CD4-positive, alpha-beta T cell treated with Interleukin-6 at 100 ng/mL for 8 hours (primary cell): Measurements from ENCODE around the gene TSHZ1.
"Not testable (repeated sequence)": the region's sequence is repeated elsewhere in the genome, so short reads cannot be mapped to it uniquely, and the experiment has no call there.

Experiments
- DNase-seq: peaks from one replicate; pipeline ENCODE4 v3.0.0-alpha.2; 2020; ENCODE audit warnings: mixed read lengths, low spot score

Gene TSHZ1

GRCh38 chr18:75317703-75318102, 107.1 kb downstream of the TSHZ1 start:
- no peak for DNase-seq

- DNase-seq: no peak
Measured at GRCh38 chr18:75319905-75320304, 109.3 kb downstream of the TSHZ1 start.

GRCh38 chr18:75320506-75320905, 109.9 kb downstream of the TSHZ1 start:
- DNase-seq: no peak

- no peak for DNase-seq
Measured at GRCh38 chr18:75321431-75321830, 110.8 kb downstream of the TSHZ1 start.

GRCh38 chr18:75322206-75322605, 111.6 kb downstream of the TSHZ1 start:
- DNase-seq: no peak

- no peak for DNase-seq
Measured at GRCh38 chr18:75323821-75324585, 113.4 kb downstream of the TSHZ1 start.

GRCh38 chr18:75324686-75325257, 114.2 kb downstream of the TSHZ1 start:
- no peak for DNase-seq

- DNase-seq: not testable (repeated sequence)
Measured at GRCh38 chr18:75329753-75330152, 119.2 kb downstream of the TSHZ1 start.

- no peak for DNase-seq
Measured at GRCh38 chr18:75330308-75330707, 119.7 kb downstream of the TSHZ1 start.

GRCh38 chr18:75334869-75335268, 124.3 kb downstream of the TSHZ1 start:
- no peak for DNase-seq

- DNase-seq: no peak
Measured at GRCh38 chr18:75335511-75335910, 124.9 kb downstream of the TSHZ1 start.

- DNase-seq: no peak
Measured at GRCh38 chr18:75336767-75337166, 126.2 kb downstream of the TSHZ1 start.

GRCh38 chr18:75337348-75337747, 126.8 kb downstream of the TSHZ1 start:
- DNase-seq: no peak

GRCh38 chr18:75338631-75339030, 128.0 kb downstream of the TSHZ1 start:
- DNase-seq: no peak
